Measurements from ENCODE around the gene COL4A6.

Gene COL4A6

GRCh38 chrX:108230574-108230973 is 207.6 kb downstream of the COL4A6 start:
- H4K20me1 ChIP-seq (ENCODE audit: insufficient read depth, low read length) = no peaks in the 10 kb centered on the region
- H3K79me2 ChIP-seq (ENCODE audit: low read length) = no peaks in the 10 kb centered on the region
- H3K4me1 ChIP-seq (ENCODE audit: low read length) = no peaks in the 10 kb centered on the region
- H3K4me3 ChIP-seq (ENCODE audit: low read length) = no peak overlapping the region
- no peak overlapping the region for H3K27ac ChIP-seq (ENCODE audit: low read length)
- DNase-seq = no peak
- H3K4me2 ChIP-seq (ENCODE audit: low read depth, low read length) = no peak overlapping the region
- no peaks in the 10 kb centered on the region for H3K9me3 ChIP-seq (replicated peaks; ENCODE audit: insufficient read depth, low read length)
- H3K27me3 ChIP-seq (replicated peaks; ENCODE audit: insufficient read depth, low read length) = no peaks in the 10 kb centered on the region
- no peaks in the 10 kb centered on the region for H3K36me3 ChIP-seq (replicated peaks; ENCODE audit: insufficient read depth, low read length)
- H3K9me2 ChIP-seq (replicated peaks; ENCODE audit: insufficient read depth, low read length) = no peaks in the 10 kb centered on the region
- no peak overlapping the region for H2AFZ ChIP-seq (ENCODE audit: low read length)
- no peak overlapping the region for H3K9ac ChIP-seq (ENCODE audit: low read length)
- no peaks in the 10 kb centered on the region for H3F3A ChIP-seq (ENCODE audit: insufficient read depth, low read length)
- TF ChIP-seq EZH2phosphoT487 (IDR thresholded peaks at IDR 0.05; ENCODE audit: low read length) (no peak), EZH2 (optimal IDR thresholded peaks at IDR 0.05; ENCODE audit: low read depth, low read length) (no peak)
- TF ChIP-seq, protein P1, sequence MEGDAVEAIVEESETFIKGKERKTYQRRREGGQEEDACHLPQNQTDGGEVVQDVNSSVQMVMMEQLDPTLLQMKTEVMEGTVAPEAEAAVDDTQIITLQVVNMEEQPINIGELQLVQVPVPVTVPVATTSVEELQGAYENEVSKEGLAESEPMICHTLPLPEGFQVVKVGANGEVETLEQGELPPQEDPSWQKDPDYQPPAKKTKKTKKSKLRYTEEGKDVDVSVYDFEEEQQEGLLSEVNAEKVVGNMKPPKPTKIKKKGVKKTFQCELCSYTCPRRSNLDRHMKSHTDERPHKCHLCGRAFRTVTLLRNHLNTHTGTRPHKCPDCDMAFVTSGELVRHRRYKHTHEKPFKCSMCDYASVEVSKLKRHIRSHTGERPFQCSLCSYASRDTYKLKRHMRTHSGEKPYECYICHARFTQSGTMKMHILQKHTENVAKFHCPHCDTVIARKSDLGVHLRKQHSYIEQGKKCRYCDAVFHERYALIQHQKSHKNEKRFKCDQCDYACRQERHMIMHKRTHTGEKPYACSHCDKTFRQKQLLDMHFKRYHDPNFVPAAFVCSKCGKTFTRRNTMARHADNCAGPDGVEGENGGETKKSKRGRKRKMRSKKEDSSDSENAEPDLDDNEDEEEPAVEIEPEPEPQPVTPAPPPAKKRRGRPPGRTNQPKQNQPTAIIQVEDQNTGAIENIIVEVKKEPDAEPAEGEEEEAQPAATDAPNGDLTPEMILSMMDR (IDR thresholded peaks at IDR 0.05; ENCODE audit: low read length) = no peak

- H3K4me3 ChIP-seq (ENCODE audit: low read length) = no peak overlapping the region
- DNase-seq = peak; percentile 24
- TF ChIP-seq, protein P1 (IDR thresholded peaks at IDR 0.05; ENCODE audit: low read length) = peak; percentile 69
- TF ChIP-seq EZH2 (optimal IDR thresholded peaks at IDR 0.05; ENCODE audit: low read depth, low read length) = no peak
- no peaks in the 10 kb centered on the region for H3K79me2 ChIP-seq (ENCODE audit: low read length)
- H3K27ac ChIP-seq (ENCODE audit: low read length) = no peak overlapping the region
- H3F3A ChIP-seq (ENCODE audit: insufficient read depth, low read length) = no peaks in the 10 kb centered on the region
- no peaks in the 10 kb centered on the region for H4K20me1 ChIP-seq (ENCODE audit: insufficient read depth, low read length)
- no peaks in the 10 kb centered on the region for H3K27me3 ChIP-seq (replicated peaks; ENCODE audit: insufficient read depth, low read length)
- H3K9me2 ChIP-seq (replicated peaks; ENCODE audit: insufficient read depth, low read length) = no peaks in the 10 kb centered on the region
- no peak overlapping the region for H3K9ac ChIP-seq (ENCODE audit: low read length)
- H3K9me3 ChIP-seq (replicated peaks; ENCODE audit: insufficient read depth, low read length) = no peaks in the 10 kb centered on the region
- H3K4me2 ChIP-seq (ENCODE audit: low read depth, low read length) = no peak overlapping the region
- H2AFZ ChIP-seq (ENCODE audit: low read length) = no peak overlapping the region
- H3K4me1 ChIP-seq (ENCODE audit: low read length) = no peaks in the 10 kb centered on the region
- no peaks in the 10 kb centered on the region for H3K36me3 ChIP-seq (replicated peaks; ENCODE audit: insufficient read depth, low read length)
These were observed 213.2 kb downstream of the COL4A6 start for GRCh38 chrX:108224727-108225621.

- Histone ChIP-seq H3K4me2 (ENCODE audit: low read depth, low read length) (no peak overlapping the region), H3K9ac (ENCODE audit: low read length) (no peak overlapping the region), H3K9me3 (replicated peaks; ENCODE audit: insufficient read depth, low read length) (no peaks in the 10 kb centered on the region), H3K27ac (ENCODE audit: low read length) (no peak overlapping the region), H3K79me2 (ENCODE audit: low read length) (no peaks in the 10 kb centered on the region), H3F3A (ENCODE audit: insufficient read depth, low read length) (no peaks in the 10 kb centered on the region), H3K4me3 (ENCODE audit: low read length) (no peak overlapping the region), H3K27me3 (replicated peaks; ENCODE audit: insufficient read depth, low read length) (no peaks in the 10 kb centered on the region), H3K4me1 (ENCODE audit: low read length) (no peaks in the 10 kb centered on the region), H3K9me2 (replicated peaks; ENCODE audit: insufficient read depth, low read length) (no peaks in the 10 kb centered on the region), H2AFZ (ENCODE audit: low read length) (no peak overlapping the region), H3K36me3 (replicated peaks; ENCODE audit: insufficient read depth, low read length) (no peaks in the 10 kb centered on the region), H4K20me1 (ENCODE audit: insufficient read depth, low read length) (no peaks in the 10 kb centered on the region)
- no peak for DNase-seq
- TF ChIP-seq EZH2phosphoT487 (IDR thresholded peaks at IDR 0.05; ENCODE audit: low read length) = no peak
- TF ChIP-seq, protein P1 (IDR thresholded peaks at IDR 0.05; ENCODE audit: low read length) = no peak
- no peak for TF ChIP-seq EZH2 (optimal IDR thresholded peaks at IDR 0.05; ENCODE audit: low read depth, low read length)
These were observed 214.0 kb downstream of the COL4A6 start for GRCh38 chrX:108224218-108224617.
